HepG2 (cell line): ENCODE data around the gene SLAMF6. TPM values are rescaled to one million over a fixed set of nuclear protein-coding genes. Genes with fewer than 3 reads are reported as not detected.

Source experiments
- ATAC-seq: fragments of 200-7000 bp; cut with Tn5 transposase; 3 replicates; pipeline ENCODE4 v1.9.1; 2020; ENCODE audit warnings: mild to moderate bottlenecking, moderate library complexity
- BruUV-seq: library from RNA; stranded (reverse); fragments of 400-500 nt; replicated peaks from 2 replicates; lab custom pipeline; 2021; lab: Mats Ljungman, UMichigan
- CTCF ChIA-PET: fragments of 300-600 bp; formaldehyde crosslinking; extraction: SDS; loops from one replicate; lab custom pipeline; 2021; ENCODE audit warnings: low total read pairs, inconsistent platforms, low intra/inter-chr PET ratio; lab: Yijun Ruan, JAX
- POLR2A ChIA-PET: fragments of 350-600 bp; sonication (Branson Sonifier 250); formaldehyde crosslinking; loops from one replicate; lab custom pipeline; 2020; ENCODE audit warnings: antibody characterized with exemption, inconsistent platforms; lab: Yijun Ruan, JAX
- DNase-seq: peaks from one replicate; pipeline ENCODE4 v3.0.0-alpha.2; 2015; ENCODE audit warnings: low spot score
- FAIRE-seq: peaks from 3 replicates; lab custom pipeline; 2011; peaks lifted over from hg19 to GRCh38; lab: Jason Lieb, UNC
- H2AFZ ChIP-seq: one replicate; pipeline ENCODE4 v1.6.1; 2011; ENCODE audit warnings: low read length, inconsistent platforms
- H3K27ac ChIP-seq: fragments of 300-600 bp; 3 replicates; pipeline ENCODE4 v1.8.0; 2011; ENCODE audit warnings: mixed run types, mild to moderate bottlenecking, mixed read lengths, low read length, inconsistent platforms; ENCODE audit not compliant: insufficient read depth; ENCODE audit errors: extremely low read length
- H3K27me3 ChIP-seq, 2 experiments: fragments of 200-600 bp in 1 of 2; 2 replicates in 1 of 2; 3 replicates in 1 of 2; pipeline versions ENCODE4 v1.6.0 to v1.8.0; 2011; ENCODE audit warnings: low read length in 2 of 2, mild to moderate bottlenecking in 2 of 2, moderate library complexity in 2 of 2, inconsistent platforms in 1 of 2; ENCODE audit not compliant: insufficient read depth in 2 of 2, control insufficient read depth in 1 of 2
- H3K36me3 ChIP-seq, 2 experiments: fragments of 200-600 bp in 1 of 2; replicated peaks in 1 of 2; 2 replicates in 1 of 2; 3 replicates in 1 of 2; pipeline versions ENCODE4 v1.5.1 to v1.8.0; 2011; ENCODE audit warnings: low read length in 2 of 2, inconsistent platforms in 1 of 2; ENCODE audit not compliant: insufficient read depth in 2 of 2, control insufficient read depth in 1 of 2
- H3K4me1 ChIP-seq: 2 replicates; pipeline ENCODE4 v1.5.1; 2012; ENCODE audit warnings: low read length, inconsistent platforms; ENCODE audit not compliant: insufficient read depth
- H3K4me2 ChIP-seq: 2 replicates; pipeline ENCODE4 v1.6.0; 2011; ENCODE audit warnings: low read depth, low read length, inconsistent platforms
- H3K4me3 ChIP-seq, 3 experiments: fragments of 200-600 bp in 1 of 3; sonication (generic), shearing (Covaris generic) in 1 of 3; replicated peaks in 1 of 3; 2 replicates each; pipeline ENCODE4 v1.5.1; 2011 to 2016; ENCODE audit warnings: low read length in 3 of 3, inconsistent platforms in 2 of 3, low read depth in 2 of 3, mild to moderate bottlenecking in 2 of 3, control low read depth in 1 of 3, mixed read lengths in 1 of 3; ENCODE audit not compliant: insufficient read depth in 1 of 3
- H3K79me2 ChIP-seq: one replicate; pipeline ENCODE4 v1.6.1; 2011; ENCODE audit warnings: low read length, inconsistent platforms; ENCODE audit not compliant: insufficient read depth
- H3K9ac ChIP-seq: 2 replicates; pipeline ENCODE4 v1.6.0; 2011; ENCODE audit warnings: mild to moderate bottlenecking, low read depth, low read length, inconsistent platforms; ENCODE audit not compliant: insufficient read depth
- H3K9me3 ChIP-seq: 2 replicates; pipeline ENCODE4 v1.5.1; 2012; ENCODE audit warnings: mild to moderate bottlenecking, low read length
- H4K20me1 ChIP-seq: 2 replicates; pipeline ENCODE4 v1.6.0; 2011; ENCODE audit warnings: inconsistent platforms, mild to moderate bottlenecking, low read length, moderate library complexity; ENCODE audit not compliant: insufficient read depth
- MTA3 ChIP-seq: sonication (generic); formaldehyde crosslinking; IDR thresholded peaks from 2 replicates; pipeline ENCODE4 v1.4.0; 2020; ENCODE audit warnings: missing genetic modification reagents
- RARG ChIP-seq: sonication (generic); formaldehyde crosslinking; IDR thresholded peaks from 2 replicates; pipeline ENCODE4 v1.4.0; 2020; ENCODE audit warnings: low read depth, mild to moderate bottlenecking, missing genetic modification reagents
- RFX5 ChIP-seq: IDR thresholded peaks from 2 replicates; pipeline ENCODE4 v1.6.1; 2011; ENCODE audit warnings: low read depth, low read length, improper control_type of control experiment
- SAP130 ChIP-seq: IDR thresholded peaks from 2 replicates; pipeline ENCODE4 v1.6.1; 2016; ENCODE audit warnings: low read depth
- SOX5 ChIP-seq: IDR thresholded peaks from 2 replicates; pipeline ENCODE4 v1.6.1; 2016; ENCODE audit warnings: borderline replicate concordance
- ZNF556 ChIP-seq: sonication (generic); formaldehyde crosslinking; IDR thresholded peaks from 2 replicates; pipeline ENCODE4 v1.4.0; 2020; ENCODE audit warnings: mild to moderate bottlenecking, missing genetic modification reagents, borderline replicate concordance
- WGBS: methylation state at CpG from one replicate; pipeline ENCODE4 v1.1.6; 2017; ENCODE audit warnings: low lambda C conversion rate; 5-methylcytosine and 5-hydroxymethylcytosine counted together
- in situ Hi-C: cut with HindIII; loops from 2 replicates; pipeline ENCODE4 v1.10.0; 2017; ENCODE audit warnings: low pct_unique_long_range_greater_than_20kb; ENCODE audit not compliant: extremely low pct_ligation_motif_present
- intact Hi-C: fragments of 100-400 bp; cut with micrococcal nuclease; formaldehyde crosslinking; loops from one replicate; pipeline ENCODE4 v1.10.0; 2022; ENCODE audit not compliant: unreplicated experiment
- polyA plus RNA-seq, 8 experiments: library from polyadenylated mRNA; depleted of rRNA in 3 of 8; stranded (reverse) in 7 of 8; unstranded in 1 of 8; fragments of >200 nt; fragmentation: Illumina TruSeq in 4 of 8; extraction: Trizol in 4 of 8; gene quantifications; 2 replicates each; pipeline versions ENCODE4 v1.2.1 to v1.2.3, GENCODE V29; 2011 to 2016; ENCODE audit warnings: low read depth in 4 of 8, missing spikeins in 1 of 8, mixed read lengths in 1 of 8; ENCODE audit not compliant: insufficient read depth in 1 of 8
- total RNA-seq, 5 experiments: library from RNA; depleted of rRNA; stranded (reverse); fragments of >200 nt; fragmentation: Illumina TruSeq; extraction: Trizol; gene quantifications; 2 replicates each; pipeline ENCODE4 v1.2.3, GENCODE V29; 2016; ENCODE audit warnings: low read depth in 1 of 5
- TF ChIP-seq, protein P1 (sequence below): sonication (generic); formaldehyde crosslinking; IDR thresholded peaks from 2 replicates; pipeline ENCODE4 v1.5.0; 2020; ENCODE audit warnings: mild to moderate bottlenecking, missing genetic modification reagents, moderate library complexity

The SLAMF6 gene
- total and polyA plus RNA-seq, 2 of the 13 experiments (the other 11 are each of a cell fraction or from before 2014, with no cell fraction given): not detected

DNA sequence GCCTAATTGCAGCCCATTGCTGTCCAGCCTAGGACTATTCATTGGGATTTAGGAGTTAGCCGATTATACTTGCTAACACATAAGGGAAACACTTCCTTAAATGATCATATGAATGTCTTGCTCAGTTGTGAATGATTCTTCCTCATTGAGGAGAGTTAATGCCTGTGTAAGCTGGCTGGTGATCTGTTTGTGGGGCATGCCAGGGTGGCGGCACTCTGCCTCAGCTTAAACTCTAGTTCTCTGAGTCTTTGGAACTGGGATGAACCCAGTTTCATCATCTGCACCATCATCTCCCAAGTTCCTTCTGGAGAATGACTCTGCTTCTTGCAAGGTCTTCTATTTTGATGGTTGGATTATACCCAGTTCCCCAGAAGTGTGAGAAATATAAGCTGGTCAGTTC lies 23.9 kb upstream of the SLAMF6 start:
- Histone ChIP-seq H3K4me2 (no peak overlapping the region), H3K36me3 (no peaks in the 10 kb centered on the region), H4K20me1 (no peaks in the 10 kb centered on the region), H3K9ac (no peak overlapping the region), H3K9me3 (no peaks in the 10 kb centered on the region), H3K27ac (no peak overlapping the region), H3K4me1 (peaks cover 17% of the 10 kb centered on the region), H2AFZ (no peak overlapping the region), H3K79me2 (no peaks in the 10 kb centered on the region), H3K27me3 (no peaks in the 10 kb centered on the region), H3K4me3 (no peak overlapping the region)
- WGBS: 60% methylated on average over 1 of the region's 2 CpGs
- ATAC-seq (no peak), DNase-seq (no peak), FAIRE-seq (no peak)
- intact Hi-C loops (no loop called here), in situ Hi-C loops (no loop called here)
- ChIA-PET CTCF (no interaction called here), POLR2A (no interaction called here)
- TF ChIP-seq MTA3 (CRISPR knock-in tag) (no peak), SAP130 (CRISPR knock-in tag) (no peak), RFX5 (no peak), RARG (no peak), ZNF556 (CRISPR knock-in tag) (no peak)
- no TSS peak for BruUV-seq

DNA sequence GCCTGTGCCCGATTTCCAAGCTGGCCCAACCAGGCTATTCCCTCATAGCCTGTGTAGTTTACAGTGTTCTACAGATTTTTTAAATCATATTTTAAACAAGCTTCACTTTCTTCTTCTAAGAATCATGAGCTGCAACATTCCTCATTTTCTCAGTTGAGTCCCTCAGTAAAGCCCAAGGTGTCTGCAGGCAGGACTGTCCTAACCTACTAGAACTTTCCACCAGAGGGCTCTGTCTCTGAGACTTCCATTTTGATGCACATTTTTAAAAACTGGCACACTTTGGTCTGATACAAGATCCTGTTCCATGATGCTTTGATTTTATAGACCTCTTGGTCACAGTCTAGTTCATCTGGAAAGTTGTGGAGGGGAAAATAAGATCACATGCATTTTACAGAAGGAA lies 21.6 kb upstream of the SLAMF6 start:
- in situ Hi-C loops: no loop called here
- Histone ChIP-seq H4K20me1 (no peaks in the 10 kb centered on the region), H3K79me2 (no peaks in the 10 kb centered on the region), H3K9me3 (no peaks in the 10 kb centered on the region), H3K9ac (no peak overlapping the region), H3K4me2 (no peak overlapping the region), H3K27me3 (no peaks in the 10 kb centered on the region), H3K27ac (no peak overlapping the region), H3K4me3 (no peak overlapping the region), H3K4me1 (peaks cover 39% of the 10 kb centered on the region), H3K36me3 (no peaks in the 10 kb centered on the region), H2AFZ (no peak overlapping the region)
- DNase-seq: no peak
- peak; percentile 32 for FAIRE-seq
- ChIA-PET POLR2A (no interaction called here), CTCF (no interaction called here)
- TF ChIP-seq, protein P1, sequence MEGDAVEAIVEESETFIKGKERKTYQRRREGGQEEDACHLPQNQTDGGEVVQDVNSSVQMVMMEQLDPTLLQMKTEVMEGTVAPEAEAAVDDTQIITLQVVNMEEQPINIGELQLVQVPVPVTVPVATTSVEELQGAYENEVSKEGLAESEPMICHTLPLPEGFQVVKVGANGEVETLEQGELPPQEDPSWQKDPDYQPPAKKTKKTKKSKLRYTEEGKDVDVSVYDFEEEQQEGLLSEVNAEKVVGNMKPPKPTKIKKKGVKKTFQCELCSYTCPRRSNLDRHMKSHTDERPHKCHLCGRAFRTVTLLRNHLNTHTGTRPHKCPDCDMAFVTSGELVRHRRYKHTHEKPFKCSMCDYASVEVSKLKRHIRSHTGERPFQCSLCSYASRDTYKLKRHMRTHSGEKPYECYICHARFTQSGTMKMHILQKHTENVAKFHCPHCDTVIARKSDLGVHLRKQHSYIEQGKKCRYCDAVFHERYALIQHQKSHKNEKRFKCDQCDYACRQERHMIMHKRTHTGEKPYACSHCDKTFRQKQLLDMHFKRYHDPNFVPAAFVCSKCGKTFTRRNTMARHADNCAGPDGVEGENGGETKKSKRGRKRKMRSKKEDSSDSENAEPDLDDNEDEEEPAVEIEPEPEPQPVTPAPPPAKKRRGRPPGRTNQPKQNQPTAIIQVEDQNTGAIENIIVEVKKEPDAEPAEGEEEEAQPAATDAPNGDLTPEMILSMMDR (CRISPR knock-in tag): peak; percentile 40
- no peak for TF ChIP-seq SOX5 (CRISPR knock-in tag)
- intact Hi-C loops: loop anchor here (2.0 kb wide), 1 partner anchor 62 kb away; no protein-coding TSS in a partner anchor
- WGBS: 84% methylated on average over 1 of the region's 1 CpG
- ATAC-seq: peak; percentile 73
- BruUV-seq: no TSS peak
